Gastrocnemius medialis (tissue), 4 donors: ENCODE results near the gene SCUBE3. TPM values are rescaled to one million over a fixed set of nuclear protein-coding genes. Genes with fewer than 3 reads are reported as not detected.

Source experiments
- ATAC-seq, 2 donors: fragments of 150-250 bp; one replicate each; pipeline ENCODE4 v1.9.1; 2016
- DNase-seq, 2 donors: peaks; one replicate each; pipeline ENCODE4 v3.0.0-alpha.2; 2019
- H3K27ac ChIP-seq, 4 donors: fragments of 200-600 bp; sonication (generic); 1 replicate in 1 of 4; 2 replicates in 3 of 4; pipeline ENCODE4 v1.5.1; 2016 to 2018; ENCODE audit warnings: mild to moderate bottlenecking in 2 of 4, moderate library complexity in 1 of 4
- H3K27me3 ChIP-seq, 3 donors: fragments of 200-600 bp; sonication (generic) in 2 of 3; 1 replicate in 1 of 3; 2 replicates in 2 of 3; pipeline versions ENCODE4 v1.5.1 to v1.6.0; 2016 to 2019; ENCODE audit warnings: mild to moderate bottlenecking in 1 of 3, moderate library complexity in 1 of 3
- H3K36me3 ChIP-seq, 2 donors: fragments of 200-600 bp; sonication (generic) in 1 of 2; one replicate each; pipeline ENCODE4 v1.5.1; 2017 to 2018
- H3K4me1 ChIP-seq, 2 donors: fragments of 200-600 bp; sonication (generic) in 1 of 2; one replicate each; pipeline ENCODE4 v1.5.1; 2016 to 2017; ENCODE audit warnings: mild to moderate bottlenecking in 2 of 2
- H3K4me3 ChIP-seq, 4 donors: fragments of 200-600 bp; sonication (generic) in 3 of 4; 1 replicate in 1 of 4; 2 replicates in 3 of 4; pipeline ENCODE4 v1.5.1; 2016 to 2019; ENCODE audit warnings: mild to moderate bottlenecking in 2 of 4
- H3K9me3 ChIP-seq, 3 donors: fragments of 200-600 bp; sonication (generic) in 2 of 3; 1 replicate in 1 of 3; 2 replicates in 2 of 3; pipeline ENCODE4 v1.5.1; 2016 to 2019
- CTCF ChIP-seq, 5 experiments: fragments of 450-650 bp in 3 of 5; fragments of 200-600 bp in 2 of 5; sonication (generic) in 2 of 5; IDR thresholded peaks in 4 of 5; conservative IDR thresholded peaks in 1 of 5; 1 replicate in 4 of 5; 2 replicates in 1 of 5; pipeline ENCODE4 v1.5.1; 2016 to 2019; ENCODE audit warnings: antibody characterized with exemption in 5 of 5, mild to moderate bottlenecking in 3 of 5, moderate library complexity in 3 of 5
- POLR2A ChIP-seq, 2 donors: fragments of 450-650 bp; IDR thresholded peaks; one replicate each; pipeline ENCODE4 v1.6.1; 2017; ENCODE audit warnings: antibody characterized with exemption in 2 of 2, mild to moderate bottlenecking in 2 of 2, moderate library complexity in 2 of 2
- in situ Hi-C, 4 donors: fragments of 200-750 bp; cut with MboI; loops; one replicate each; pipeline versions ENCODE4 v1.15.0 to v1.8.0; 2017; ENCODE audit warnings: low sequenced_read_pairs in 4 of 4
- intact Hi-C: fragments of 100-400 bp; cut with DNase I; formaldehyde crosslinking; loops from one replicate; pipeline ENCODE4 v1.15.1; 2023; ENCODE audit warnings: low total_unique reads
- total RNA-seq, 4 donors: library from RNA; depleted of rRNA; stranded (reverse); fragments of >200 nt; gene quantifications; one replicate each; pipeline versions ENCODE4 v1.1.0 to v1.2.3, GENCODE V29; 2016

The SCUBE3 gene
- total RNA-seq, 4 donors from 2014 or later = 0.05 to 0.07 TPM; not detected in 2

- no peak for TF ChIP-seq CTCF (IDR thresholded peaks at IDR 0.05 in 4 of 5, conservative IDR thresholded peaks at IDR 0.05 in 1 of 5)
- TF ChIP-seq POLR2A (IDR thresholded peaks at IDR 0.05) = no peak
- DNase-seq (no peak), ATAC-seq (no peak)
- in situ Hi-C loops = no loop called here
- Histone ChIP-seq H3K27me3 (no peaks in the 10 kb centered on the region), H3K4me1 (no peaks in the 10 kb centered on the region), H3K36me3 (no peaks in the 10 kb centered on the region), H3K9me3 (no peaks in the 10 kb centered on the region), H3K4me3 (no peak overlapping the region), H3K27ac (no peak overlapping the region)
- intact Hi-C loops = no loop called here
Observed at GRCh38 chr6:35174501-35174900, 39.3 kb upstream of the SCUBE3 start.

- H3K4me1 ChIP-seq = peaks cover 0 to 7% of the 10 kb centered on the region in 2 donors
- no peaks in the 10 kb centered on the region for H3K9me3 ChIP-seq
- ATAC-seq (no peak), DNase-seq (no peak)
- in situ Hi-C loops = no loop called here
- H3K4me3 ChIP-seq = no peak overlapping the region
- intact Hi-C loops = no loop called here
- no peak for TF ChIP-seq POLR2A (IDR thresholded peaks at IDR 0.05)
- no peak for TF ChIP-seq CTCF (IDR thresholded peaks at IDR 0.05 in 4 of 5, conservative IDR thresholded peaks at IDR 0.05 in 1 of 5)
- H3K27me3 ChIP-seq = no peaks in the 10 kb centered on the region
- no peaks in the 10 kb centered on the region for H3K36me3 ChIP-seq
- H3K27ac ChIP-seq = no peak overlapping the region
Observed at GRCh38 chr6:35176301-35177024, 37.3 kb upstream of the SCUBE3 start.

GRCh38 chr6:35177157-35177556 lies 36.6 kb upstream of the SCUBE3 start:
- peaks cover 0 to 6% (median 2%) of the 10 kb centered on the region in 3 donors for H3K27me3 ChIP-seq
- intact Hi-C loops (no loop called here), in situ Hi-C loops (no loop called here)
- H3K4me1 ChIP-seq = peaks cover 0 to 11% of the 10 kb centered on the region in 2 donors
- no peaks in the 10 kb centered on the region for H3K9me3 ChIP-seq
- ATAC-seq = no peak
- no peak overlapping the region for H3K4me3 ChIP-seq
- no peak for TF ChIP-seq CTCF (IDR thresholded peaks at IDR 0.05 in 4 of 5, conservative IDR thresholded peaks at IDR 0.05 in 1 of 5)
- no peak for TF ChIP-seq POLR2A (IDR thresholded peaks at IDR 0.05)
- no peak overlapping the region for H3K27ac ChIP-seq
- DNase-seq = no peak
- no peaks in the 10 kb centered on the region for H3K36me3 ChIP-seq

- no peaks in the 10 kb centered on the region for H3K36me3 ChIP-seq
- H3K4me1 ChIP-seq = peaks cover 0 to 11% of the 10 kb centered on the region in 2 donors
- no peak overlapping the region for H3K4me3 ChIP-seq
- H3K27me3 ChIP-seq = peaks cover 0 to 7% (median 5%) of the 10 kb centered on the region in 3 donors
- ATAC-seq (no peak), DNase-seq (no peak)
- TF ChIP-seq CTCF (IDR thresholded peaks at IDR 0.05 in 4 of 5, conservative IDR thresholded peaks at IDR 0.05 in 1 of 5) (no peak), POLR2A (IDR thresholded peaks at IDR 0.05) (no peak)
- H3K9me3 ChIP-seq = no peaks in the 10 kb centered on the region
- intact Hi-C loops = no loop called here
- in situ Hi-C loops = no loop called here
- H3K27ac ChIP-seq = no peak overlapping the region
Observed at GRCh38 chr6:35177596-35177995, 36.2 kb upstream of the SCUBE3 start.
